Measurements from ENCODE around the gene INHBC. TPM values are rescaled to one million over a fixed set of nuclear protein-coding genes. Genes with fewer than 3 reads are reported as not detected.
A peak's percentile ranks its signal among the peaks of the same experiment; 100 is the strongest.

Gene INHBC
- total and polyA plus RNA-seq, 5 donors = not detected

- H3K27me3 ChIP-seq (ENCODE audit: control insufficient read depth, insufficient read depth) = no peaks in the 10 kb centered on the region
- DNase-seq (peak in 1 of 3 donors; percentile 12), ATAC-seq (no peak)
- no peaks in the 10 kb centered on the region for H3K4me1 ChIP-seq (ENCODE audit: control insufficient read depth, insufficient read depth, low read length)
- H3K9me3 ChIP-seq (ENCODE audit: control insufficient read depth, low read length) = no peaks in the 10 kb centered on the region
- 88% methylated on average over 4 of the region's 4 CpGs for WGBS
- H3K4me3 ChIP-seq (ENCODE audit: low read length) = no peak overlapping the region
- no peak overlapping the region for H3K27ac ChIP-seq (ENCODE audit: low read length)
- intact Hi-C loops (cut with DNase I) = no loop called here
Measured at GRCh38 chr12:57470970-57471656, 36.5 kb downstream of the INHBC start.

GRCh38 chr12:57471661-57472060 lies 37.1 kb downstream of the INHBC start:
- ATAC-seq (no peak), DNase-seq (no peak)
- Histone ChIP-seq H3K27ac (ENCODE audit: low read length) (no peak overlapping the region), H3K27me3 (ENCODE audit: control insufficient read depth, insufficient read depth) (no peaks in the 10 kb centered on the region), H3K9me3 (ENCODE audit: control insufficient read depth, low read length) (no peaks in the 10 kb centered on the region), H3K4me1 (ENCODE audit: control insufficient read depth, insufficient read depth, low read length) (no peaks in the 10 kb centered on the region), H3K4me3 (ENCODE audit: low read length) (no peak overlapping the region)
- intact Hi-C loops (cut with DNase I) = no loop called here
- 93% methylated on average over 3 of the region's 3 CpGs for WGBS

- no peak overlapping the region for H3K4me3 ChIP-seq (ENCODE audit: low read length)
- DNase-seq (peak in 1 of 3 donors; percentile 29), ATAC-seq (no peak)
- H3K27ac ChIP-seq (ENCODE audit: low read length) = no peak overlapping the region
- intact Hi-C loops (cut with DNase I) = no loop called here
- H3K4me1 ChIP-seq (ENCODE audit: control insufficient read depth, insufficient read depth, low read length) = no peaks in the 10 kb centered on the region
- no peaks in the 10 kb centered on the region for H3K27me3 ChIP-seq (ENCODE audit: control insufficient read depth, insufficient read depth)
- no peaks in the 10 kb centered on the region for H3K9me3 ChIP-seq (ENCODE audit: control insufficient read depth, low read length)
- WGBS = 80% methylated on average over 3 of the region's 3 CpGs
Measured at GRCh38 chr12:57472391-57472790, 37.8 kb downstream of the INHBC start.

- Histone ChIP-seq H3K27me3 (ENCODE audit: control insufficient read depth, insufficient read depth) (no peaks in the 10 kb centered on the region), H3K9me3 (ENCODE audit: control insufficient read depth, low read length) (no peaks in the 10 kb centered on the region), H3K4me3 (ENCODE audit: low read length) (no peak overlapping the region), H3K4me1 (ENCODE audit: control insufficient read depth, insufficient read depth, low read length) (no peaks in the 10 kb centered on the region), H3K27ac (ENCODE audit: low read length) (no peak overlapping the region)
- 46% methylated on average over 3 of the region's 3 CpGs for whole genome bisulfite sequencing
- no peak for ATAC-seq
- DNase-seq = no peak
- intact Hi-C loops (cut with DNase I) = no loop called here
Measured at GRCh38 chr12:57473392-57473791, 38.8 kb downstream of the INHBC start.

- Histone ChIP-seq H3K4me3 (ENCODE audit: low read length) (no peak overlapping the region), H3K4me1 (ENCODE audit: control insufficient read depth, insufficient read depth, low read length) (no peaks in the 10 kb centered on the region), H3K9me3 (ENCODE audit: control insufficient read depth, low read length) (no peaks in the 10 kb centered on the region), H3K27me3 (ENCODE audit: control insufficient read depth, insufficient read depth) (no peaks in the 10 kb centered on the region), H3K27ac (ENCODE audit: low read length) (no peak overlapping the region)
- intact Hi-C loops (cut with DNase I) = no loop called here
- no peak for ATAC-seq
- DNase-seq = no peak
- 88% methylated on average over 5 of the region's 5 CpGs for WGBS
Measured at GRCh38 chr12:57473886-57474285, 39.3 kb downstream of the INHBC start.

- ATAC-seq (no peak), DNase-seq (peak in 1 of 3 donors; percentile 38)
- Histone ChIP-seq H3K9me3 (ENCODE audit: control insufficient read depth, low read length) (no peaks in the 10 kb centered on the region), H3K4me1 (ENCODE audit: control insufficient read depth, insufficient read depth, low read length) (no peaks in the 10 kb centered on the region), H3K27ac (ENCODE audit: low read length) (no peak overlapping the region), H3K27me3 (ENCODE audit: control insufficient read depth, insufficient read depth) (no peaks in the 10 kb centered on the region), H3K4me3 (ENCODE audit: low read length) (no peak overlapping the region)
- intact Hi-C loops (cut with DNase I) = no loop called here
- WGBS = 65% methylated on average over 8 of the region's 8 CpGs
Measured at GRCh38 chr12:57474430-57474829, 39.8 kb downstream of the INHBC start.

GRCh38 chr12:57474862-57475261 lies 40.3 kb downstream of the INHBC start:
- 64% methylated on average over 7 of the region's 7 CpGs for WGBS
- H3K27ac ChIP-seq (ENCODE audit: low read length) = no peak overlapping the region
- H3K9me3 ChIP-seq (ENCODE audit: control insufficient read depth, low read length) = no peaks in the 10 kb centered on the region
- no peaks in the 10 kb centered on the region for H3K27me3 ChIP-seq (ENCODE audit: control insufficient read depth, insufficient read depth)
- no peaks in the 10 kb centered on the region for H3K4me1 ChIP-seq (ENCODE audit: control insufficient read depth, insufficient read depth, low read length)
- ATAC-seq (no peak), DNase-seq (peak in 1 of 3 donors; percentile 36)
- intact Hi-C loops (cut with DNase I) = no loop called here
- H3K4me3 ChIP-seq (ENCODE audit: low read length) = no peak overlapping the region

GRCh38 chr12:57475271-57476161 lies 40.9 kb downstream of the INHBC start:
- intact Hi-C loops (cut with DNase I) = no loop called here
- peak overlapping the region; percentile 26 for H3K4me3 ChIP-seq (ENCODE audit: low read length)
- H3K4me1 ChIP-seq (ENCODE audit: control insufficient read depth, insufficient read depth, low read length) = no peaks in the 10 kb centered on the region
- no peak overlapping the region for H3K27ac ChIP-seq (ENCODE audit: low read length)
- ATAC-seq (peak; percentile 32 to 44), DNase-seq (peak in 2 of 3 donors; percentile 70 to 71)
- no peaks in the 10 kb centered on the region for H3K9me3 ChIP-seq (ENCODE audit: control insufficient read depth, low read length)
- 7% methylated on average over 84 of the region's 84 CpGs for WGBS
- no peaks in the 10 kb centered on the region for H3K27me3 ChIP-seq (ENCODE audit: control insufficient read depth, insufficient read depth)

- Histone ChIP-seq H3K9me3 (ENCODE audit: control insufficient read depth, low read length) (no peaks in the 10 kb centered on the region), H3K4me3 (ENCODE audit: low read length) (peak overlapping the region; percentile 26), H3K27me3 (ENCODE audit: control insufficient read depth, insufficient read depth) (no peaks in the 10 kb centered on the region), H3K4me1 (ENCODE audit: control insufficient read depth, insufficient read depth, low read length) (no peaks in the 10 kb centered on the region), H3K27ac (ENCODE audit: low read length) (no peak overlapping the region)
- intact Hi-C loops (cut with DNase I) = no loop called here
- DNase-seq (peak in 2 of 3 donors; percentile 71 to 73), ATAC-seq (peak; percentile 2 to 5)
- 19% methylated on average over 29 of the region's 29 CpGs for WGBS
Measured at GRCh38 chr12:57476162-57476992, 41.8 kb downstream of the INHBC start.

GRCh38 chr12:57476993-57477709 lies 42.6 kb downstream of the INHBC start:
- Histone ChIP-seq H3K9me3 (ENCODE audit: control insufficient read depth, low read length) (no peaks in the 10 kb centered on the region), H3K4me3 (ENCODE audit: low read length) (peak overlapping the region; percentile 6), H3K27me3 (ENCODE audit: control insufficient read depth, insufficient read depth) (no peaks in the 10 kb centered on the region), H3K27ac (ENCODE audit: low read length) (no peak overlapping the region), H3K4me1 (ENCODE audit: control insufficient read depth, insufficient read depth, low read length) (no peaks in the 10 kb centered on the region)
- intact Hi-C loops (cut with DNase I) = no loop called here
- DNase-seq (peak in 1 of 3 donors; percentile 45), ATAC-seq (no peak)
- 72% methylated on average over 15 of the region's 15 CpGs for WGBS
